Activated CD8-positive, alpha-beta memory T cell treated with anti-CD3 and anti-CD28 coated beads for 36 hours (primary cell): ENCODE data around the gene ARHGEF39. TPM values are rescaled to one million over a fixed set of nuclear protein-coding genes. Genes with fewer than 3 reads are reported as not detected.
"Not testable (repeated sequence)": the region's sequence is repeated elsewhere in the genome, so short reads cannot be mapped to it uniquely, and the experiment has no call there.

Experiments used
- CTCF ChIA-PET: fragments of 350-600 bp; sonication (Branson Sonifier 250); formaldehyde crosslinking; loops from one replicate; lab custom pipeline; 2021; ENCODE audit warnings: antibody characterized with exemption; lab: Charles Lee
- POLR2A ChIA-PET: fragments of 350-600 bp; sonication (Branson Sonifier 250); formaldehyde crosslinking; loops from one replicate; lab custom pipeline; 2021; ENCODE audit warnings: antibody characterized with exemption; lab: Charles Lee
- total RNA-seq, 2 experiments: library from RNA; stranded (reverse); gene quantifications; one replicate each; pipeline ENCODE4 v1.2.3, GENCODE V29; 2021

The ARHGEF39 gene
- total RNA-seq, 2 experiments from 2014 or later, result 12.6 to 13.7 TPM

DNA sequence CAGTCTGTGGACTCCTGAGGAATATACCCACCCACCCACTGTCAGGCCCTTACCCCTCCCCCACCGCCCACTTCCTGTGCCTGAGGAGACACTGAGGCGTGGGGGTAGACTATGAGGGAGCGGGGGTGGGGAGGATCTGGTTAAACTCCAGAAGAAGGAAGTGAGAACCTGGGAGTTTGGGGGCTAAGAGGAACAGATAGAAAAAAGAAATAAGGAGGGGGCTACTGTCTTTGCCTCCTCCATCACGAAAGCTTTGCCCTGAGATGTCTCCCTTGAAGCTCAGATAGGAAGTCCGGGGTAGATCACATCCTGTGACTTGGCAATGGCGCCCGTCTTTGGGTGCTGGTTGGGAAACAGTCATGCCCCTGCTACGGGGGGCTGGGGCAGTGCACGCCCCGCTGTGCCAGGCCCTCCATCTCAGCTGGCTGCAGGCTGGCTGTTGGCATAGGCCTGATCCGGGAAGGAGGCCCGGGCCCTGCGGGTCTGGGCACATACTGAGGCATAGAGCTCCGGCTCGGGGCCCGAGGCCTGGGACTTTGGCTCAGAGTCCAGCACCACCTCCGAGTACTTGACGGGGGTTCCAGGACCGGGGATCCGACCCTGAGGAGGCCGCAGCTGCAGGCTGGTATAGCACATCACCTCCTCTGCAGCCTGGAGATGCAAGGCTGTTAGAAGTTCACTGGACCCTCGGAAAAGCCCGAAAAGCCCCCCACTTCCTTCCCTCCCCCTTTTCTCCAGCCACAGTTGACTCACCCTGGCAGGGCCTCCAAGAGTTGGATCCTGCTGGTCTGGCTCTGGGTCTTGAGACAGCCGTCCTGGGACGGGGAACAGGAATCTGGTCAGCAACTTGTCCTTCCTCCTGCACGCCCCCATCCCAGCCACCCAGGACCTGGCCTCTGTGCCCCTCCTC lies 15.3 kb downstream of the ARHGEF39 start:
- POLR2A ChIA-PET, result interaction anchor here (0.7 to 2.2 kb wide), 5 partner anchors 8 to 165 kb away, joined by 4 to 17 read pairs (median 6); partner anchors contain the start of genes CCDC107 and RMRP

DNA sequence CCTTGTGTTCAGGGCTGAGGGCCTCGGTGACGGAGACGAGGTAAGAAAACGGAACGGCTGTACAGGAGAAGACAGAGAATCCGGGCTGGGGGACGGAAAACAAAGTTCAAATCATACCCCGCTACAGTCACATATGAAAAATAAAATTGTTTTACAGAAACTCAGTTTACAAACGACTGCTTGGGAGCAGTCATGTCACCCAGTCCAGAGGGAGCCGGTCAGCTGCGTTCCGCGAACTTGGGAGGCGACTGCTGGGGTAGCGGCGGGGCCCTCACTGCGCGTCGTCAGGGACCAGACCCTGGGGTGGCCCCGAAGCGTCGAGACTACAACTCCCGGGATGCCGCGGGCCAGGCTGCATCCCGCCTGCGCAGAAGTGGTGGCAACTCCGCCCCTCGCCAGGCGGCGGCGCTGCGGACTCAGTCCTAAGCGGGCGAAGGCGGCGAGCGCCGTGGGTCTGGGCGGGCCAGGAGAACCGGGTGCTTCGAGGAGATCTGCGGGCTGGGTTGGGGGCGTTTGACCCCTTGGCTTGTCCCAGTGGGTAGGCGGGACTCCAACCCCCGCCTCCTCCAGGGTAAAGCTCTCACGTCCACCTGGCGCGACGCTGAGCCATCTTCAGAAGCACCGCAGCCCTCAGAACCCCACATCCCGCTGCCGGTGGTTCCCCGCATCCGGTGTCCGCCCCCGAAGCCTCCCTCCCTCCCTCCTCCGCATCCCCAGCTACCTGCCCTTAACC lies 18.3 kb downstream of the ARHGEF39 start:
- ChIA-PET POLR2A (interaction anchor here (0.6 to 2.6 kb wide), 9 partner anchors 11 to 541 kb away, joined by 3 to 30 read pairs (median 4); partner anchors contain the start of genes CCDC107 and RMRP), CTCF (interaction anchor here (0.6 to 4.7 kb wide), 24 partner anchors 9 to 144 kb away, joined by 3 to 49 read pairs (median 4); partner anchors contain the start of genes CCDC107, CD72, CREB3 and RMRP)

More for the DNA sequence above, 15.3 kb downstream of the ARHGEF39 start:
- CTCF ChIA-PET, result interaction anchor here (0.8 to 1.7 kb wide), 8 partner anchors 8 to 107 kb away, joined by 3 to 10 read pairs (median 5); partner anchors contain the start of genes ARHGEF39, CCDC107, CREB3 and RMRP

DNA sequence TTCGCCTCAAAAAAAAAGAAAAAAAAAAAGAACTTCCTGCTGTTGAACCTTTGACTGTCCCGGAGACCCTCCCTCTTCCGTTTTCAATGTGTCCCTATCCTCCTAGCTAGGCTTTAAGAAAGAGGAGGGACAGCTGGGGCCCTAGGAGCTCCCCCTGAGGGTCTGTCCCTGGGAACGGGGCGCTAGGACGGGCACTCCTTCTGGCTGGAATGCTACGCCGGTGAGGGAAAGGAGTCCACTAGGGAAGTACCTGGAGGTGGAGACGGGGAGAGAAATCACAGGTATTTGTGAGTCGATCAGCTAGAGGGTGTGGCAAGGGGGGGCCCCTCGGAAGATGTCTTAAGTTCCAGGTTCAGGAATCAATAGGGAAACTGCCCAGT lies 18.9 kb downstream of the ARHGEF39 start:
- ChIA-PET POLR2A (interaction anchor here (1.0 to 2.6 kb wide), 2 partner anchors 11 to 83 kb away, joined by 3 to 30 read pairs; partner anchors contain the start of genes CCDC107 and RMRP), CTCF (interaction anchor here (0.6 to 4.7 kb wide), 11 partner anchors 11 to 82 kb away, joined by 3 to 49 read pairs (median 8); partner anchors contain the start of genes CCDC107, CD72 and RMRP)

DNA sequence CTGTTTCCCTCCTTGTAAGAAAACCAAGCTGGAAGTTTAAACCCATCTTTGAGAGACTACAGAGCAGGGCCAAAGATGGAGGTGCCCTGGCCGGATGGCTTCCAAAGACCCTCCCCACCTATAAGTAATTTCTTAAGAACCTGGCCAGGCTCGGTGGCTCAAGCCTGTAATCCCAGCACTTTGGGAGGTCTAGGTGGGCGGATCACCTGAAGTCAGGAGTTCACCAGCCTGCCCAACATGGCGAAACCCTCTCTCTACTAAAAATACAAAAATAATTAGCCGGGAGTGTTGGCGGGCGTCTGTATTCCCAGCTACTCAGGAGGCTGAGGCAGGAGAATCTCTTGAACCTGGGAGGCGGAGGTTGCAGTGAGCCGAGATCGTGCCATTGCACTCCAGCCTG lies 19.3 kb downstream of the ARHGEF39 start:
- ChIA-PET CTCF (interaction anchor here (1.1 to 4.7 kb wide), 10 partner anchors 11 to 82 kb away, joined by 3 to 49 read pairs (median 9); partner anchors contain the start of genes CCDC107, CD72 and RMRP), POLR2A (interaction anchor here (2.6 kb wide), 1 partner anchor 12 kb away, joined by 30 read pairs; the partner anchor contains the start of genes CCDC107 and RMRP)

DNA sequence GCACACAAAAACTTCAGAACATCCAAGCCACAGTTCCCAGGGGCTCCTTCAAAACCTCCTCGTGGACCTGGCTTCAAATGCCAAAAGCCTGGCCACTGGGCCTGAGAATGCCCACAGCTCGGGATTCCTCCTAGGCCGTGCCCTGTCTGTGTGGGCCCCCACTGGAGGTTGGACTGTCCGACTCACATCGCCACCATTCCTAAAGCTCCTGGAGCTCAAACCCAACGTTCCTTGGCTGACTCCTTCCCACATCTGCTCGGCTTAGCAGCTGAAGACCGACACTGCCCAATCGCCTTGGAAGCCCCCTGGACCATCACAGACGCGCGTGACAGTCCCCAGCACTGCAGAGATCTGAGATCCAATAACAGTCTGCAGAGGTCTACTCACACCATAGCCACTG lies 21.9 kb downstream of the ARHGEF39 start:
- CTCF ChIA-PET, result interaction anchor here (0.9 kb wide), 1 partner anchor 15 kb away, joined by 4 read pairs; the partner anchor contains the start of gene CCDC107

DNA sequence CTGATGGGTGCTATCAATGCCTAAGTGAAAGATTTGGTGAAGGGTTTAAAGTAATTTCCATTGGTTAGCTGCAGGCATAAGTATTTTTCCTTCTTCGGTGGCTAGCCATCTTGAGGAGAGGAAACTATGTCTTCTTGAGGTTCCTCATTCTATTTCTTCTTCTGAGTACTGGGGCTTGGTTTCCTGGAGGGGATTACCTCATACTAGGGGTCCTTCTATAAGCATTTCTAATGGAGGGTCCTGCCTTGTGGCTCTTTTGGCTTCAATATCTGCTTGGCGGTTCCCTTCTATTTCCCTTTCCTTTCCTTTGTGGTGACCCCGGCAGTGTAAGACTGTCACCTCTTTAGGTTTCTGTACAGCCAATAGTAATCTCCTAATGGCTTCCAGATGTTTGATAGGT lies 23.5 kb downstream of the ARHGEF39 start:
- POLR2A ChIA-PET, CTCF ChIA-PET: not testable (repeated sequence)

More for the DNA sequence above, 21.9 kb downstream of the ARHGEF39 start:
- POLR2A ChIA-PET, result no interaction called here

DNA sequence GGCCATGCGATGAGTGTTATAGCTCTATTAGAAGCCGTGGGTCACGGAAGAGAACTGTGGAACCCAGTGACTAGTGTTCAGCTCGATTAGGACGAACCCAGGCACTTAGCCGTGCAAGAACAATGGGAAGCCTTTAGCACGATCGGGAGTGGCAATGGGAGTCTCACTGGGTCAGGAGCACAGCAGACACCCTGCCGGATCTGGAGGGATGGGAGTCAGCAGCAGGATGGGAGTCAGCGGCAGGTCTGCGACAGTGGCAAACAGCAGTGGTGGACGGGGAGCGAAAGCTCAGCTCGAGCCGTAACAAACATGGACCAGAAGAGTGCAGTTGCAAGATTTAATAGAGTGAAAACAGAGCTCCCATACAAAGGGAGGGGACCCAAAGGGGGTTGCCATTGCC lies 24.6 kb downstream of the ARHGEF39 start:
- POLR2A ChIA-PET, result interaction anchor here (1.3 kb wide), 1 partner anchor 10 kb away, joined by 4 read pairs; no protein-coding TSS in a partner anchor
- CTCF ChIA-PET, result not testable (repeated sequence)

DNA sequence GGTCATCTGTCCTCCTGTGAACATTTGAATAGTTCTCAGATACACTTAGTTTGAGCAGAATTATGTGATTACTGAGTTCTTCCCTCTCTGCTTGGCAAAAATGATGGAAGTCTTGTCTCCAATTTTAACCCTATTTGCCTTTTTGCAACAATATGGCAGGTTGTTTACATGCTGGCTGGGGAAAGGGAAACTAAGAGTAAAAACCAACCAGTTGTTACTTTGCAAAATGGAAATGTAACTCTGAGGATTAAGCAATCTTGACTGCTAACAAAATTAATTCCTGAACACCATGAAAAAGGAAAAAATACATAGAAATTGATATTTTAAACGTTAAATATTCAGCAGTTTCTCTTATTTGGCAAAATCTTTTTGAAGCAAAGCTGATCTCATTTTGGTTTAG lies 25.4 kb downstream of the ARHGEF39 start:
- ChIA-PET POLR2A (interaction anchor here (1.3 kb wide), 1 partner anchor 11 kb away, joined by 4 read pairs; no protein-coding TSS in a partner anchor), CTCF (no interaction called here)

DNA sequence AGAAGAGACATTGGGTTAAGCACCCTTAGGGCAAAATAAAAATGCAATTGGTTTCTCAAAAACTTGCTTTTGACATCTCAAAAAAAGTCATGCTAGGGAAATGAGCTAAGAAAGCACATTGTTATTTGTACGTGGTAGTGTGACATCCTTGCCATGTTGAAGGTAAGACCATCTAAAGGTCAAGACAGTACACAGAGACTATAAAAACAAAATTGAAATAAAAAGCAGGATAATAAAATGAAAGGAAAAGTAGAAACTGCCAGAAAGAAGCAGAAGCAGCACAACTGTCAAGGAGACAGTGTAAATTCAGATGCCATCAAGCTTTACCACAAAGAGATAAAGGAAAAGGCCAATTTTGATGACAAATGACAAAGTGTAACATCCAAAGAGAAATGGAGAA lies 25.8 kb downstream of the ARHGEF39 start:
- POLR2A ChIA-PET, result interaction anchor here (1.3 kb wide), 1 partner anchor 11 kb away, joined by 4 read pairs; no protein-coding TSS in a partner anchor
- CTCF ChIA-PET, result not testable (repeated sequence)

DNA sequence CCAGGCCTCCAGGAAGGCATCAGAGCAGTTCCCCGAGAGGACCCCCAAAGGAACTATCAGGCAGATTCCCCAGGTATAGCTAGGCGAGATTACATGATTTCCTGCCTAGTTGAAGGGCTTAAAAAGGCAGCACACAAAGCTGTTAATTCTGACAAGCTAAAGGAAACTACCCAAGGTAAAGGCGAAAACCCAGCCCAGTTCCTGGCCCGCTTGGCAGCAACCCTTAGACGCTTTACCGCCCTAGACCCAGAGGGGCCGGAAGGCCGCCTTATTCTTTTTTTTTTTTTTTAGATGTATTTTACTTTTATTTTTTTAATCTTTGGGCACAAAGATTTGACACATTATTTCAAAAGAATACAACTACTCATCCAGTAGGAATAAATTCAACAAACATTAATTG lies 26.2 kb downstream of the ARHGEF39 start:
- POLR2A ChIA-PET, result interaction anchor here (1.3 kb wide), 1 partner anchor 11 kb away, joined by 4 read pairs; no protein-coding TSS in a partner anchor
- CTCF ChIA-PET, result not testable (repeated sequence)

DNA sequence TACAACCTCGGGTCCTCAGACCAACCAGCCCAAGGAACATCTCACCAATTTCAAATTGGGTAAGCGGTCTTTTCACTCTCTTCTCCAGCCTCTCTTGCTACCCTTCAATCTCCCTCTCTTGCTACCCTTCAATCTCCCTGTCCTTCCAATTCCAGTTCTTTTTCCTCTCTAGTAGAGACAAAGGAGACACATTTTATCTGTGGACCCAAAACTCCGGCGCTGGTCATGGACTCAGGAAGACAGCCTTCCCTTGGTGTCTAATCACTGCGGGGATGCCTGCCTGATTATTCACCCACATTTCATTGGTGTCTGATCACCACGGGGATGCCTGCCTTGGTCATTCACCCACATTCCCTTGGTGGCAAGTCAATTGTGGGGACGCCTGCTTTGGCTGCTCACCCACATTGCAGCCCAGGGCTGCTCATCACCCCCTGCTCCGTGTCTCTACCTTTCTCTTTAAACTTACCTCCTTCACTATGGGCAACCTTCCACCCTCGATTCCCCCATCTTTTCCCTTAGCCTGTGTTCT lies 27.5 kb downstream of the ARHGEF39 start:
- CTCF ChIA-PET, result interaction anchor here (0.6 kb wide), 1 partner anchor 10 kb away, joined by 3 read pairs; no protein-coding TSS in a partner anchor

DNA sequence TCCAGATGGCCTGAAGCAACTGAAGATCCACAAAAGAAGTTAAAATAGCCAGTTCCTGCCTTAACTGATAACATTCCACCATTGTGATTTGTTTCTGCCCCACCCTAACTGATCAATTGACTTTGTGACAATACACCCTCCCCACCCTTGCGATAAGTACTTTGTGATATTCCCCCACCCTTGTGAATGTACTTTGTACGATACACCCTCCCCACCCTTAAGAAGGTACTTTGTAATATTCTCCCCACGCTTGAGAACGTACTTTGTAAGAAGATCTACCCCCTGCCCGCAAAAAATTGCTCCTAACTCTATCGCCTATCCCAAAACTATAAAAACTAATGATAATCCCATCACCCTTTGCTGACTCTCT lies 28.1 kb downstream of the ARHGEF39 start:
- POLR2A ChIA-PET, CTCF ChIA-PET: not testable (repeated sequence)

More for the DNA sequence above, 27.5 kb downstream of the ARHGEF39 start:
- POLR2A ChIA-PET, result not testable (repeated sequence)

DNA sequence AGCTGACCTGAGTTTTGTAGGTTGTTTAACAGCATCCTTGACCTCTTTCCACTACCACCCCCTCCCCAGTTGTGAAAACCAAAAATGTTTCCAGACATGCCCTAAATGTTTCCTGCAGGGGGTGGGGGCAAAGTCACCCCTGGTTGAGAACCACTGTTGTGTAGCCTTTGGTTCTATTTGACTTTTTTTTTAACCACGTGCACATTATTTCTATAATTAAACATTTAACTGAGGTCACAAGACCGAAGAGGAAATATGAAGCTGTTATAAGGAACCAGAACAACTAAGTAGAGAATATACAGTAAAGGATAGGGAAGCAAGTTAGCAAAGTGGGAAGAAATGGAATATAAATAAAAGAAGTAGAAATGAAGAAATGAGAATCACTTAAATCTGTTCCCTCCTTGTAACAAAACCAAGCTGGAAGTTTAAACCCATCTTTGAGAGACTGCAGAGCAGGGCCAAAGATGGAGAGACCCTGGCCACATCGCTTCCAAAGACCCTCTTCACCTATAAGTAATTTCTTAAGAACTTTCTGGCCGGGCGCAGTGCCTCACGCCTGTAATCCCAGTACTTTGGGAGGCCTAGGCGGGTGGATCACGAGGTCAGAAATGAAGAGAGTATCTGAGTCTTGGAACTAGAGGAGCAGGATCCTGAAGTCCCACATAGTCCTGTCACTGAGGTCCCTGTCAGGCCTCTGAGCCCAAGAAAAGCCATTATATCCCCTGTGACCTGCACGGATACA lies 28.7 kb downstream of the ARHGEF39 start:
- POLR2A ChIA-PET, result no interaction called here
- CTCF ChIA-PET, result no interaction called here

DNA sequence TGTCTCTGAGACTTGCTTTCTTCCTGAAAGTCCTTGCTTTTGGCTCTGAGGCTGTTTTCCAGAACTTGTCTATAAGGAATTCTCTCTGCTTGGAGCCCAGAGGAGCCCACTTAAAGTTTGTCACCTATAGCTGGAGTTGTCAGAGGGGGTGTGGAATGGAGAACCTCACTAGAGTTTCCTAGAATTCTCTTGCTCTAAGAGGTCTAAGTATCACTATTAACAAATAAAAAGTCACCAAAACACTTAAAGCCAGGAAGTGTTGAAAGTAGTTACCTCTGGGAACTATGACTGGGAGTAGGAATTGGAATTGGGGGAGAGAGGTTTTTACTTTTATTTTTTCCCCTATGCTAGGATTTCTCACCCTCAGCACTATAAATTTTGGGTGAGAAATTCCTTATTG lies 29.3 kb downstream of the ARHGEF39 start:
- ChIA-PET POLR2A (no interaction called here), CTCF (no interaction called here)

DNA sequence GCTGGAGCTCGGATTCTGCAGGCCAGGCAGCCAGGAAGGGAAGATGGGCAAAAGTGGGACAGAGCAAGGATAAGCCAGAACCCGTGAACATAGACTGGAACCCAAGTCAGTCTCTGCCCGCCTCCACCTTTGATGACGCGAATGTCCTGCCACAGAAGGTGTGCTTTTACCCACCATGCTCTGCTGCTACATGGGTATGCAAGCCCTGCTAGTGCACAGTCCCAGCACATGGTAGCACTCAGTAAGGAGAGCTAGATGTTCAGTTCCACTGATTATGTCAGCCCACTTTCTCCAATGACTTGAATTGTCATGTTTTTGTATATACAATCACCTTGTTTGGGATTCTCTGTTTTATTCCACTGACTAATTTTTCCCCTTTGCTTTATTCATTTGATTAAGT lies 35.4 kb downstream of the ARHGEF39 start:
- POLR2A ChIA-PET, result no interaction called here
- CTCF ChIA-PET, result interaction anchor here (0.6 kb wide), 1 partner anchor 160 kb away, joined by 3 read pairs; no protein-coding TSS in a partner anchor

DNA sequence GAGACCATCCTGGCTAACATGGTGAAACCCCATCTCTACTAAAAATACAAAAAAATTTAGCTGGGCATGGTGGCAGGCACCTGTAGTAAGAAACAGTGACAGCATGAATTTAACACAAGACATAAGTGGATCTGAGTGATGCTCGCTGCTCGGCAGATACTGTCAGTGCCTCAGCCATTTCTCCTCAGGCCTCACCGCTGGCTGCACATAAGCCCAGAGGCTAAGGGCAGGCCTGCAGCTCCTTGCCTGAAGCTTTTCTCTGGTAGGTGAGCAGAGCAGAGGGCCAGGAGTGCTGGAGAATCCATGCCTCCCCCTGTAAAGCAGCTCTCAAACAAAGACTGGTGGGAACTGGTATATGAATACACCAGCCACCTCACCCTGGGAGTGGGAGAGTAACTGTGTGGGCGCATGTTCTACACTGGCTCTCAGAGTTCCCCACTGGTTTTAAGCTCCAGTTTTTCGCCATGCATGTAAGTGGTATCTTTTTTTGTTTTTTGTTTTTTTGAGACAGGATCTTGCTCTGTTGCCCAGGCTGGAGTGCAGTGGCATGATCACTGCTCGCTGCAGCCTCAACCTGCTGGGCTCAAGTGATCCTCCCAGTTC lies 36.5 kb downstream of the ARHGEF39 start:
- POLR2A ChIA-PET, result no interaction called here

DNA sequence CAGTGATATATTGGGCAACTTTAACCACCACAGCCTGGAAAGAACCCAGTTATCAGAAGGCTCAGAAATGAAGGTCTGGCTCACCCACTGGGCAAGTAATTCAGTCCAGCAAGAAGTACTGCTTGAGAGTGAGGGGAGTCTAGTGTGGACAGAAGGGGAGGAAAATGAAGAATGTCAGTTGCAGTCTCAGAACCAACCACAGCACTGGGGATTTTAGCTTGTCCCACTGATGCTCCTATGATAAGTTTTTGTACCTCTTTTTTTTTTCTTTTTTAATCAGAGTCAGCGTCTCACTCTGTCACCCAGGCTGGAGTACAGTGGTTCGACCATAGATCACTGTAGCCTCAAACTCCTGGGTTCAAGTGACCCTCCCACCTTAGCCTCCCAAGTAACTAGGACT lies 37.4 kb downstream of the ARHGEF39 start:
- CTCF ChIA-PET, result interaction anchor here (0.6 to 1.4 kb wide), 2 partner anchors 11 to 17 kb away, joined by 4 to 5 read pairs; no protein-coding TSS in a partner anchor
- POLR2A ChIA-PET, result interaction anchor here (0.6 kb wide), 1 partner anchor 82 kb away, joined by 3 read pairs; no protein-coding TSS in a partner anchor

More for the DNA sequence above, 36.5 kb downstream of the ARHGEF39 start:
- CTCF ChIA-PET, result interaction anchor here (1.4 kb wide), 1 partner anchor 12 kb away, joined by 4 read pairs; no protein-coding TSS in a partner anchor
